Bronchial epithelial cell (primary cell): ENCODE results near the gene HOXB3. TPM values are rescaled to one million over a fixed set of nuclear protein-coding genes. Genes with fewer than 3 reads are reported as not detected.

ENCODE experiments used
- DNase-seq: peaks from one replicate; pipeline ENCODE4 v3.0.0-alpha.2; 2010; ENCODE audit warnings: low read depth
- FAIRE-seq: peaks from 2 replicates; lab custom pipeline; 2011; peaks lifted over from hg19 to GRCh38; lab: Jason Lieb, UNC
- H3K27me3 ChIP-seq: 2 replicates; pipeline ENCODE4 v1.5.1; 2011; ENCODE audit warnings: low read length; ENCODE audit not compliant: control insufficient read depth, insufficient read depth
- H3K36me3 ChIP-seq: 2 replicates; pipeline ENCODE4 v1.5.1; 2011; ENCODE audit warnings: low read length; ENCODE audit not compliant: control insufficient read depth, insufficient read depth
- H3K4me3 ChIP-seq: 2 replicates; pipeline ENCODE4 v1.5.1; 2011; ENCODE audit warnings: mild to moderate bottlenecking, low read depth, low read length, control low read depth
- total RNA-seq: library from RNA; depleted of rRNA; stranded (reverse); fragments of >200 nt; gene quantifications from 2 replicates; pipeline ENCODE4 v1.2.1, GENCODE V29; 2014
- TF ChIP-seq, protein P1 (sequence below): IDR thresholded peaks from 2 replicates; pipeline ENCODE4 v1.5.1; 2011; ENCODE audit warnings: mild to moderate bottlenecking, moderate library complexity, low read length, control low read depth, inconsistent platforms; ENCODE audit not compliant: insufficient read depth, severe bottlenecking

Gene HOXB3
- total RNA-seq, 1 donor from 2014 or later, result not detected

DNA sequence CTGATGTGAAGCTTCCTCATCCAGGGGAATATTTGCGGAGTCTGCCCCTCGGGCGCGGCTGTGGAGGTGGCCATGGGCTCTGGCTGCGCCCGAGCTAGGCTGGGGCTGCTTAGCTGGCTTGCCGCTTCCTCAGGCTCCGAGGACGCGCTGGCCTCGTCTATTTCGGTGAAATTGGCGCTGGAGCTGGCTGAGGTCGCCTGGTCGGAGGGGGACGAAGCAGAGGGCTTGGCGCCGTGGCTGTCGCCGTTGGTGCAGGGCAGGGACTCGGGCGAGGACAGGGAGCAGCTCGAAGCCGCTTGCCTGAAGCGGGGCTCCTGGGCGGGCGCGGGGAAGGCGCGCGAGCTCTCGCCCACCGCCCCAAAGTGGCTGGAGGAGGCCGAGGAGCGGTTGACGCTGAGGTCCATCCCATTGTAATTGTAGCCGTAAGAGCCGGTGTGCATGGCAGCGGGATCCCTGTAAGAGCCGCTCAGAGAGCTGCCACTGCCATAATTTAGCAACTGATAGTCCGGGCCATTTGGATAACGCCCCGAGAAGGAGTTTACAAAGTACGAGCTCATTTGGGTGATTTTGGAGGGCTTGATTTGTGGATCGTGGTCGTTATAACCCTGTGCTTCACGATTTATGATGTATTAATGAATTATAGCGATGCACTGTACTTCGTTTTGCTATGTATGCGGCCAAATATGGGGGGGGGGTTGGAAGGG lies 3.2 kb upstream of the HOXB3 start, which contains the start of gene HOXB5:
TSS of gene HOXB5 (minus strand) at position 654 of the 704 bp plus-strand sequence. CDS start at position 557, 97 bp downstream.
- no peak within 1 kb of the TSS for H3K4me3 ChIP-seq
- DNase-seq (no peak), FAIRE-seq (no peak)
- TF ChIP-seq, protein P1, sequence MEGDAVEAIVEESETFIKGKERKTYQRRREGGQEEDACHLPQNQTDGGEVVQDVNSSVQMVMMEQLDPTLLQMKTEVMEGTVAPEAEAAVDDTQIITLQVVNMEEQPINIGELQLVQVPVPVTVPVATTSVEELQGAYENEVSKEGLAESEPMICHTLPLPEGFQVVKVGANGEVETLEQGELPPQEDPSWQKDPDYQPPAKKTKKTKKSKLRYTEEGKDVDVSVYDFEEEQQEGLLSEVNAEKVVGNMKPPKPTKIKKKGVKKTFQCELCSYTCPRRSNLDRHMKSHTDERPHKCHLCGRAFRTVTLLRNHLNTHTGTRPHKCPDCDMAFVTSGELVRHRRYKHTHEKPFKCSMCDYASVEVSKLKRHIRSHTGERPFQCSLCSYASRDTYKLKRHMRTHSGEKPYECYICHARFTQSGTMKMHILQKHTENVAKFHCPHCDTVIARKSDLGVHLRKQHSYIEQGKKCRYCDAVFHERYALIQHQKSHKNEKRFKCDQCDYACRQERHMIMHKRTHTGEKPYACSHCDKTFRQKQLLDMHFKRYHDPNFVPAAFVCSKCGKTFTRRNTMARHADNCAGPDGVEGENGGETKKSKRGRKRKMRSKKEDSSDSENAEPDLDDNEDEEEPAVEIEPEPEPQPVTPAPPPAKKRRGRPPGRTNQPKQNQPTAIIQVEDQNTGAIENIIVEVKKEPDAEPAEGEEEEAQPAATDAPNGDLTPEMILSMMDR, result no peak
- no peaks in the 10 kb centered on the region for H3K36me3 ChIP-seq
- H3K27me3 ChIP-seq, result peaks cover 85% of the 10 kb centered on the region

DNA sequence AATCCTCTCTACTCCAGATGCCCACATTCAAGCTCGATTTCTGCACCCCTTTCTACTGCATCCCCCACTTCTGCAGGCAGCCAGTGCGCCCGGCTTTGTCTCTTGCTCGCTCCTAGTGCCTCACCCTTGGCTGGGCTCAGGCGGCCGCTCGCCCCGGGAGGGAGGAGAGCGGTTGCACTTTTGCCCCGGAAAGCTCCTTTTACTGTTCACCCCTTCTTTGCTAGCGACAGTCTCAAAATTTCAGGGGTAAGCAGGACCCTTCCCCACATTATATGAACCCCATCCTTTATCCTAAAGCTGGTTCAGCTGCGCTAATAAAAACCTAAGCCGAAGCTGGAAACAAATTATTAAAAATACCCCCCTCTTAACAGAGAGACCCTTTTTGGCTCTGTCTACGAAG lies 2.5 kb upstream of the HOXB3 start:
- no peak overlapping the region for H3K4me3 ChIP-seq
- FAIRE-seq, result no peak
- no peak for DNase-seq
- peaks cover 84% of the 10 kb centered on the region for H3K27me3 ChIP-seq
- TF ChIP-seq, protein P1, result no peak
- no peaks in the 10 kb centered on the region for H3K36me3 ChIP-seq

DNA sequence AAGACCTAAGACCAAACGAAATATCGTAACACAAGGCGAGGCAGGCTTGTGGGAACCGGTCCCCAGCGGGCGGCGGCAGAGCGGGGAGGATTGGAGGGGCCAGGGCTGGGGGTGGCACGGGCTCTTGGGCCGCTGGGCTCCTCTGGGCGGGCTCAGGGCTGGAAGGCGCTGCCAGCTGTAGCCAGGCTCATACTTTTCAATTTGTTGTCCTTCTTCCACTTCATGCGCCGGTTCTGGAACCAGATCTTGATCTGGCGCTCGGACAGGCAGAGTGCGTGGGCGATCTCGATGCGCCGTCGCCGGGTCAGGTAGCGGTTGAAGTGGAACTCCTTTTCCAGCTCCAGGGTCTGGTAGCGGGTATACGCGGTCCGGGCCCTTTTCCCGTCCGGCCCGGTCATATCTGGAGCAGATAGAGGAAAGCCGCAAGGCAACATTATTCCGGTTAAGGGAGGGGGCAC lies 2.0 kb upstream of the HOXB3 start:
- DNase-seq, result no peak
- peaks cover 84% of the 10 kb centered on the region for H3K27me3 ChIP-seq
- FAIRE-seq, result no peak
- TF ChIP-seq, protein P1, result no peak
- no peaks in the 10 kb centered on the region for H3K36me3 ChIP-seq
- no peak overlapping the region for H3K4me3 ChIP-seq

DNA sequence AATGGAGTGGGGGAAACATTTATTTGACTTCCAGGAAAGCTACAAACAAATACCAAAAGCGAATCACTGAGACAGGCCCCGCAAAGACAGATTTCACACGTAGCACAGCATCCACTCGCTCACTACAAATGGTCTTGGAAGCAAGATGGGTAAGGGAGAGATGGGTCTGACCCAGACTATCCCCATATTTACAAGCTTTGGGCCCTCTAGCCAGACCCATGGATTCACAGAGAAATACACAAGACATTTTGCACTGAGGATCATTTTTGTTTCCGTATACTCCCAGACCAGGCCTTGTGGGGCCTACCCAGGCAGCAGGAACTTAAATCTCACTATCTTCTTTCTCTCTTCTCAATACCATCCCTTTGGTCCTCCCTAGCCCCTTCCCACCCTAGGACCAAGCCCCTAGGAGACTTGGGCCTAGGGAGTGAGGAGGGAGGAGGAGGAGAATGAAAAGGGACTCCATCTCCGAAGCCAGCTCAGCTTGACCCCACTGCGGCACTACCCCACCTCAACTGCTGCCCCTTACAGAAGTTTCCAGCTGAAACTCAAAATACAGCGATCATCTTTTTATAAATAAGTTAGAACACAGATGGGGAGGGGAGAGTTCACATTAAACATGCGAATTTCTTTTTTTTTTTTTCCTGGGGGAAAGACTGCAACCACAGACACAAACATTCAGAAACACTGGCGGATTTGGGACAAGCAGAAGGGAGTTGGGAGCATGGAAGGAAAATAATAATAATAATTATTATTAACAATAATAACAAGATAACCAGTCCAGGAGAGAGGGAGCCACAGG lies 1.4 kb upstream of the HOXB3 start:
- Histone ChIP-seq H3K36me3 (no peaks in the 10 kb centered on the region), H3K4me3 (no peak overlapping the region), H3K27me3 (peaks cover 84% of the 10 kb centered on the region)
- FAIRE-seq, result no peak
- DNase-seq, result no peak
- TF ChIP-seq, protein P1, result no peak

DNA sequence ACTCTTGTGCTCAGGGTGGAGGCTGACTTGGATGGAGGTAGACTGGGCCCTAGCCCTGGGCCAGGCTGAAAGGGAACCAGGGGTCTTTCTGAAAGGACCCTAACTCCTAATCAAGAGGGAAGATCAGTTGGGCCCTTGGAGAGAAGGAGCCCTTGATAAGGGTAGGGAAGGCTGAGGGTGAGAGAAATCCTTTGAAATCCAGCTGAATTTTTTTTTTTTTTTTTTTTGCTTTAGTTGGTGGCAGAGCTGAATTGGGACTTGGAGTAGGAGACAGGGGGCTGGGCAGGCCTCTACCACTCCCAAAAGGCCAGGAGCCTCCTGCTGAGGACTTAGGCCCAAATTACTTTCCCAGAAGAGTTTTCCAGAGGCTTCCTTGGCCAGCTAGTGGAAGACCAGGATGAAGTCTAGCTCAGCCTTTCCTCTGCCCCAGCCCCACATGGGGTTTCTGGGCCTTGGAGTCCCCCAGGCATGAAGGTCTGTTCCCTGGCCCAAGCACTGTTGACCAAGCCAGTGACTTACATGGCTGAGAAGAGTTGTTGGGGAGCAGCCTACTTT lies 643 bp upstream of the HOXB3 start:
- Histone ChIP-seq H3K27me3 (peaks cover 84% of the 10 kb centered on the region), H3K4me3 (no peak overlapping the region), H3K36me3 (no peaks in the 10 kb centered on the region)
- TF ChIP-seq, protein P1, result no peak
- no peak for FAIRE-seq
- no peak for DNase-seq
